GM18505 (cell line): ENCODE results near the gene ZP3.
"Not testable (repeated sequence)": the region's sequence is repeated elsewhere in the genome, so short reads cannot be mapped to it uniquely, and the experiment has no call there.

Source experiments
- ATAC-seq: cut with Tn5 transposase; IDR thresholded peaks from one replicate; pipeline ENCODE4 v1.9.1; 2021; ENCODE audit not compliant: unreplicated experiment
- POLR2A ChIP-seq: IDR thresholded peaks from 4 replicates; pipeline ENCODE4 v1.6.1; 2011; ENCODE audit warnings: borderline replicate concordance; ENCODE audit not compliant: insufficient read depth, insufficient read length; ENCODE audit errors: extremely low read depth

Gene ZP3

DNA sequence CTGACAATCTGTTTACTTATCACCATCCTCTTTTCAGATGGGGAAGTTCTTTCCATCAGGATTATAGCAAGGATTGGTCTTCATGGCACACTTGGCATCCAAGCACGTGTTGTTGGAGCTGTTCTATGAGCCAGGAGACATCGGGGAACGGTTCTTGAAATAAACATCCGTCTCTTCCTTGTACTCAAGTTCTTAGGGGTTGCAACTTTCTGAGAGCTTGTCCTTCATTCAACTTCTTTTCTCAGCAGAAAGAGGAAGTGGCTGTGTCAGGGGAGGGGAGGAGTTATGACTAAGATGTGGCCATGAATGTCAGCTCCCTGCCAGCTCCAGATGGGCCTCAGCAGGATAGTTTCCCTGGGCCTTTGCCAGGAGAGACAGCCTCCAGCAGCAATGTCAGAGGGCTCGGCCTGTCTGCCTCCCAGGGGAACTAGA lies 20.8 kb downstream of the ZP3 start:
- TF ChIP-seq POLR2A = peak; percentile 15
- peak; percentile 75 for ATAC-seq

DNA sequence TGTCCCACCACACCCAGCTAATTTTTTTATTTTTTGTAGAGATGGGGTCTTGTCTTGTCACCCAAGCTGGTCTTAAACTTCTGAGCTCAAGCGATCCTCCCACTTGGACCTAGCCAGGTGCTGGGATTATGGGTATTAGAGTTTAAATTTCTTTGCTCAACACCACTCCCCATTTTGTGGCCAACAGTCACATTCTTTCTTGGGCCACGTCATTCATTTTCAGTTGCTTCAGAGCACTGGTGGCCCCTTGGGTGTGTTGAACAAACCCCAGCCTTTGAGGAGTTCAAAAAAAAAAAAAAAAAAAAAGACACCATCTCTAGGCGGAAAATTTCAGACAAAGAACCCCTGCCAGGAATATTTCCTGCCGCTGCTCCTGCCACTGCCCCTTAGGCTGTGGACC lies 32.3 kb downstream of the ZP3 start:
- not testable (repeated sequence) for ATAC-seq

DNA sequence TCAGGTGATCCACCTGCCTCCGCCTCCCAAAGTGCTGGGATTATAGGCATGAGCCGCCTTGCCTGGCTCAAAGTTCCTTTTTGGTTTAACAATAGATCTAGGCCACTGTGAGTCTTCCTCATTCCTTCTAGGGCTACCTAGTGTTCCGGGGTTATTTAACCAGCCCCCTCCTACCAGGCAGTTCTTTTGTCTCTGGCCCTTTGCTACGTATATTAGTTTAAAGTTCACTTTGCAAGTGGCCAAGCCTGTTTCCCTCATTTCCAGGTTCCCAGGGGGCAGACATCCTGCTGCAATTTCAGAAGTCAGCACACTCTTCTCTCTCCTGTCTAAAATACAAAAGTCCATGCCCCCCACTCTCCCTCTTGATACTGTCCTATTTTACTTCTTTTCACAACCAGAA lies 33.8 kb downstream of the ZP3 start:
- ATAC-seq = not testable (repeated sequence)

DNA sequence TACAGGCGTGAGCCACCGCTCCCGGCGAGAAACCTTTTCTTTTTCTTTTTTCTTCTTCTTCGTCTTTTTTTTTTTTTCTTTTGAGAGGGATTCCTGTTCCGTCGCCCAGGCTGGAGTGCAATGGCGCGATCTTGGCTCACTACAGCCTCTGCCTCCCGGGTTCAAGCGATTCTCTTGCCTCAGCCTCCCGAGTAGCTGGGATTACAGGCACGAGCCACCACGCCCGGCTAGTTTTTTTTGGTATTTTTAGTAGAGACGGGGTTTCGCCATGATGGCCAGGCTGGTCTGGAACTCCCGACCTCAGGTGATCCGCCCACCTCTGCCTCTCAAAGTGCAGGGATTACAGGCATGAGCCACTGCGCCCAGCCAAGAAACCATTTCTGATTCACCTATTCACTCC lies 36.0 kb downstream of the ZP3 start:
- ATAC-seq = not testable (repeated sequence)

DNA sequence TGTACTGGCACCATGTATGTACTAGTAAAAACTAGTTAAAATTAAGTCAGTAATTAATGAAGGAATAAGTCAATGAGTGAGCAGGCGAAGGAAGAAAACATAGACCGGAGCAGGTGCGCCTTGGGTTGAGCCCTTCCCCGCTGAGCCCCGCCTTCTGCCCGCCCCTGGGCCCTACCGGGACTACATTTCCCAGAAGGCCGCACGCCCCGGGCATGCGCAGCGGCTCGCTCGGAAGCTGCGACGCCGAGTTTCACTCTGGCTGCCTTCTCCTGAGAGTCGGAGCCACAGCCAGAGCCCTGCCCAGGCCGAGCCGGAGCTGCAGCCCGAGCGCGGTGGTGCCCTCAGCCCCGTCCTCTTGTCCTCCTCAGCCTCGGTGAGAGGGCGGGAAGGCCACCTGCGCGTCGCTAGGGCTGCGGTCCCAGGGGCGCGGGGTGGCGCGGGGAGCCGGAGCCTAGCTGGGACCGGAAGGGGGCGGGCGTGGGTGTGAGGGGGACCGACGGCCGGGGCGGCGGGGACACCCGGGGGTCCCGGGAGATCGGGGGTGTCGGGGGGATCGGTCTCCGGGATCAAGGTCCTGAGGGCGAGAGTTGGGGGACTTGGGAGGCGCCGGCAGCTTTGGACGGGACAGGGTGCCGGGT lies 36.8 kb downstream of the ZP3 start, which contains the start of gene DTX2:
Gene DTX2 (plus strand): TSS at position 246 of the 638 bp plus-strand sequence. CDS start 18,801 bp downstream, outside the sequence.
- peak; percentile 96 for ATAC-seq

DNA sequence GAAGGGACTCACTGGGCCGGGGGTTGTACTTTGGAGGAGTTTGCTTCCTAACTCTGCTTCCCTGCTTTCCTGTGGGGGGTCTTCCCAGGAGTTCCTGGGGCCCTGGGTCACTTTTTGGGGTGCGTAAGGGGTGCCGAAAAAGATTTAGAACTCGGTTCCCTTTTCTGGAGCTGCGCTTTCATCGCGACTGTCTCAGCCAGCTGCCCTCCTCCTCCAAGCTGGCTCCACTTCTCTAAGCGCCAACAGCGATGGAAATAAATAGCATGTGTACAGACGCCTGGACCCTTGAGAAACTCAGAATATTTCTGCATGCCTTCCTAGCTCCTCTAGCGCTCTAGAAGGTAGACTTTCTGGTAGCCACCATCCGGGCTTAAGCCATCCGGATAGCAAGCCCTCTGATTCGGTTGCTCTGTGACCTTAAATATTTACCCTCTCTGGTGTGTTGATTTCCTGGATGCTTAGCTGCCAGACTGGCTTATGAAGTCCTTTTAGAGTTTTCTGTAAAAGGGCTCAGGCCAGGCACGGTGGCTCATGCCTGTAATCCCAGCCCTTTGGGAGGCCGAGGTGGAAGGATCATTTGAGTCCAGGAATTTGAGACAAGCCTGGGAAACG lies 37.6 kb downstream of the ZP3 start:
- not testable (repeated sequence) for ATAC-seq

DNA sequence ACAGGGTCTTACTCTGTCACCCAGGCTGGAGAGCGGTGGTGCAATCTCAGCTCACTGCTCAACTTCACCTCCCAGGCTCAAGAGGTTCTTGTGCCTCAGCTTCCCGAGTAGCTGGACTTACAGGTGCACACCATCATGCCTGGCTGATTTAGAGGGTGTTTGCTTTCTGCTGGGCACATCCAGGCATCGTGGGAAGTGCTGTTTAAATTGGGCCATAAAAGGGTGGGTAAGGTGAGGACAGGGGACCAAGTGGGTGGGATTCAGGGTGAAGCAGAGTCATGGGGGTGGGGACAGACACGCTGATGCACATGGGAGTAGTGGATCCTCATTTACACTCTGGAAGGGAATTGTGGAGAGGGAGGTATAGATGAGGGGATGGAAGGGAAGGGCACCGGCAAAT lies 40.2 kb downstream of the ZP3 start:
- not testable (repeated sequence) for ATAC-seq

DNA sequence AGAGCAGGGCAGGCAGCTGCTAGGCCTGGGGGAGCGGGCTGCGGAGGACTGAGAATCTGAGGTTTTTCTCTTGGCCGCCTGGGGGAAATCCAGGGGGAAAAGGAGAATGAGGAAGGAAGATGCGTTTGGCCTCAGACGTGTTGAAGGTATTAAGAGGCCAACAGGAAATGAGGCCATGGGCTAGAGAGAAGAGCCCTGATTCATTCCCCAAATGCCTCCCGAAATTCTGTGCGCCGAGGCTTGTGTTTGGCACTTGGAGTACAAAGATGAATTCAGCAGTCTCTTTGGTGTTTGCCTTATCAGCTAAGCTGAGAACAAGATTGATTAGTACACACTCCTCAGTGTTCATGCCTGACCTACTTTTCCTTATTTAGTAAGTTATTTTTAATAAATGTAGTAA lies 41.2 kb downstream of the ZP3 start:
- ATAC-seq = not testable (repeated sequence)

DNA sequence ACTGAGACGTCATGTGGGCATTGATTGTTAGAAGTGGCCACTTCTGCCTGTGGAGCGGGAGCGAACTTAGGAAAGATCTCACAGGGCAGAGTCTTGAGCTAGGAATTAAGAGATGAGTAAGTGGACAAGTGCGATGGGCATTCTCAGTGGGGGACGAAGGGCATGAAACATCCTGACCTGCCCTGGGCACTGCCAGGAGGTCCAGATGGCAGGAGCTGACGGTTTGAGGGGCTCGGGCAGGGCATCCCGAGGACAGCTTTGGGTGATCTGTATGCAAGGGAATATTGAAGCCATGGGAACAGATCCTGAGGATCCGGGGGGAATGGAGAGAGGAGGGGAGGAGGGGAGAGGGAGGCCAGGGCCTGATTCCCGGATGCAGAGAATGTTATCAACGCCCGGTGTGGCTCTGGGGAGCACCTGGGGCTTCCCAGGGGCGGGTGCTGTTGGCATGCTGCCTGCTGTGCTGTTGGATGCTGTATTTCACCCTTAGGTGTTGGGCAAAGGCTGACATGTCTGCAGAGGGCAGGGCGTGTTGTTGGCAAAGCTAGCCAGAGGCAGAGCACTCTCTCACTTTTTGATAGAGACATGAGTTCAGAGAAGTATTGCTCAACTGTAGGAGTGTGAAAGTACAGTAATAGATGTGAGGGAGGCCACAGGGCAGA lies 43.1 kb downstream of the ZP3 start:
- not testable (repeated sequence) for ATAC-seq

DNA sequence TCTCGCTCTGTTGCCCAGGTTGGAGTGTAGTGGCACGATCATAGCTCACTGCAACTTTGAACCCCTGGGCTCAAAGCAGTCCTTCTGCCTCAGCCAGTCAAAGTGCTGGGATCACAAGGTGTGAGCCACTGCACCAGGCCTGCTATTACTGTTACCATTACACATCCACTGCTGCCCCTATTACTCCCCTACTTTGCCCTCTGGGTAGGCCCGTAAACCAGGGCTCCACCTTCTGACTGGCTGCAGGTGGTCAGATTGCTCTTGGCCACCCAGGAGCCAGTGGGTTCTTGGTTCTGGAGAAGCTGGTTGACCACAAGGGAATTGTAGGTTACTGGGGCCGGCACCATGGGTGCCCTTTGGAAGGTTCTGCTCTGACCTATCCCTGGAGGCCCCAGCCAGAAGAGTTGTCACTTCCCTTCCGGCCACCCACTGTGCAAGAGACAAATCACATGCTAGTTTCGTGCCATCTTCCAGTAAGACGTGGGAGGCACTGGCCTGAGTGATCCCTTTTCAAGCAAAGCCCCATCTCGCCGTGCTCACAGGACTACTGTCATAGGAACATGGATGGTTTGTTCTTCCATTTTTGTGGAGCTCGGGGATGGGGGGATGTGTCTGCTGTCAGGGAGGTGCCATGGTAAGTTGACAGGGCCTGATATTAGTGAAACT lies 46.9 kb downstream of the ZP3 start:
- ATAC-seq = not testable (repeated sequence)

DNA sequence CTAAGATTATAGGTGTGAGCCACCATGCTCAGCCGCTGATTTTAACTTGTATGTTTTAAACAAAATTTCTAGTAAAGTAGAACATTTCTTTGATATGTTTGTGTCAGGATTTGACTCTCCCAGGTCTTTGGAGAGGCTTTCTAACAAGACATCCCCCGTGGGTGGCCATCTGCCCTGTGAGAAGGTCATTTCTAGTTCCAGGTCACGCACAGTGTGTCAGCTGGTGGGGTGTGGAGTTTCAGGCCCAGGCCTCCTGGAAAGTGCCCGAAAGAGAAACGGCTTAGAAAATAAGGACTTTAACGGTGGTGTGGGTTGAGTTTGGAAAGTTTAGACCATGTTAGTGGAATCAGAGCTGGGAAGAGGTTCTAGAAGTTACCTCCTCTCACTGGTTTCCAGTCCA lies 48.3 kb downstream of the ZP3 start:
- ATAC-seq = not testable (repeated sequence)

DNA sequence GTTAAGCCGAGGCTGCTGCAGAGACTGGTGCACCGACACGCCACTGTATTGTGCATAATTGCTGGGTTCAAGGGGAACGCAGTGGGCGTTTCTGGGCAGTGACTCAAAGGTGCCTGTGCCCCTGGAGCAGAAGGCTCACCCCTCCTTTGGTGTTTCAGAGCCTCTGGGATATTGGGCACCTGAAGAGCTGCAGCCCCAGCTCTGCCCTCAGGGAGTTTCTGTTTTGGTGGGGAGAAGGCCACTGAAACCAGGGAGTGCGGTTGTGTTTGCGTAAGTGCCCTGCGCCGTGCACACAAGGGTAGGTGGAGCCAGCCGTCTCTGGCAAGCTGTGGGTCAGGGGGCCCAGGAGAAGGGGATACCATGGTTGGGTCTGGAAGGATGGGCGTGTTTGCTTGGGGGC lies 51.5 kb downstream of the ZP3 start:
- not testable (repeated sequence) for ATAC-seq

DNA sequence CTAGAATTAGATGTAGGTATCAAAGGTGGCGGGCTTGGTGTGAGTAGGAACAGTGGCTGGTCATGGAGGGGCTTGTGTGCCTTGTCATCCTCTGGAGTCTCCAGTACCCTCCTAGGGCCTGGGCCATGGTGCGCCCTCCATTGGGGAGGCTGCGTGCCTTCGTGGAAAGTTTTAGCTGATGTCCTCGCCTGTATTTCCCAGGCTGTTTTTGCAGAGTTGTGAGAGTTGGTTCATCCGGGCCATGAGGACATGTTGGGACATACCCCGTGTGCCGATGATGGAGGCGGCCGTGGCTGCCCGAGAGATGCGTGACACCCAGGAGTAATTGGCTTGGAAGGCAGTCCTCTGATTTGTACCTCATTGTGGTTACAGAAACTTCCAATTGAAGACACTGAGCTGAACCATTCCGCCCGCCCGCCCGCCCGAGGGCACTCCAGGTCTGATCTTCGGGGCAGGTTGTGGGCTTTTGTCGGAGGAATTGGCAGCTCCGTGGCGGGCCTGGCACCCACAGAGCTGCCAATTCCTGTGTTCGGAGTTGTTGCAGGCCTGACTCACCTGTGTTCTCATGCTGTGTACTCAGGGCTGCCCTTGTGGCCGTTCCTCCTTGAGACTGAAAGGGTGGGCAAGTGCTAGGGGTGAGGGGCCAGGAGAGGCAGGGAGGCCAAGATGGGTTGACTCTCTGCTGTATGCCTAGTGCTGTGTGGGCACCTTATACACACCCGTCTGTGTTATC lies 52.2 kb downstream of the ZP3 start:
- ATAC-seq = not testable (repeated sequence)

DNA sequence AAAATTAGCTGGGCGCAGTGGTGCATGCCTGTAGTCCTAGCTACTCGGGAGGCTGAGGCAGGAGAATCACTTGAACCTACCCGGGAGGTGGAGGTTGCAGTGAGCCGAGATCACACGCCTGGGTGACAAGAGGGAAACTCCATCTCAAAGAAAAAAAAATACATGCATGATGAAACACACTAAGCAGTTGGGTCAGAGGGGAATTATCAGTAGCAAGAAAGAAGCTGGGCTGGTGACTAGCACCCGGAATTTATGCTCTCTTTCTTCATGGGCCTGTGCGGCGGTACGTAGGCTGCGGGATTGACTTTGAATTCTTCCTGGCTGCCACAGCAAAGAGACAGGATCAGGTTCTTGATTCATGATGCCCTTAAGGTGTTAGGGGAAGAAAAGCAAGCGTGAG lies 54.9 kb downstream of the ZP3 start:
- not testable (repeated sequence) for ATAC-seq

DNA sequence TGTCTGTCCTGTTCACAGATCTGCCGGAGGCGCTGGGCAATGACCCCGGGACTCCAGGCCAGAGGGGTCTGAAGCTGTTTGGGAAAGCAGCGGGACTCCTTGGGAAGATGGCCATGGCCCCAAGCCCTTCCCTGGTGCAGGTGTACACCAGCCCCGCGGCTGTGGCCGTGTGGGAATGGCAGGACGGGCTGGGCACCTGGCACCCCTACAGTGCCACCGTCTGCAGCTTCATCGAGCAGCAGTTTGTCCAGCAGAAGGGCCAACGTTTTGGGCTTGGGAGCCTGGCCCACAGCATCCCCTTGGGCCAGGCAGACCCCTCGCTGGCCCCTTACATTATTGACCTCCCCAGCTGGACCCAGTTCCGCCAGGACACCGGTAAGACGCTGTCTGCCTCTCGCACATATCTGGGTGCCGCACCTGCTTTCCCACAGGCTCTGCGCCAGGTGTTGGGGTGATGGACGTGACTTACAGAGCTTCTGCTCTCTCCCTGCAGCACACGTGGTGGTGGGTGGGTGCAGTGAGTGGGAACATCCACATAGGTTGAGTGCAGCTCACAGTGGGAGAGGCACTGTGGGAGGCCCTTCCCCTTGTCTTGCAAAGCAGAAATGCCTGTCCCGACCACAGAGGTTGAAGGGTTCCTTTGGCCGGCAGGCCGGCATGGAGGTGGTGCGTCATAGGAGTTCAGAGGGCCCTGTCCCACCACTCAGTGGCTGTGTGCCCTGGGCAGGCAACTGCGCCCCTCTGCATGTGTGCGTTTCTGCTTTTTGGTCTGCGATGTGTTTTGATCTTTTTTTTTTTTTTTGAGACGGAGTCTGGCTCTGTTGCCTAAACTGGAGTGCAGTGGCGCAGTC lies 55.9 kb downstream of the ZP3 start:
- ATAC-seq = not testable (repeated sequence)

DNA sequence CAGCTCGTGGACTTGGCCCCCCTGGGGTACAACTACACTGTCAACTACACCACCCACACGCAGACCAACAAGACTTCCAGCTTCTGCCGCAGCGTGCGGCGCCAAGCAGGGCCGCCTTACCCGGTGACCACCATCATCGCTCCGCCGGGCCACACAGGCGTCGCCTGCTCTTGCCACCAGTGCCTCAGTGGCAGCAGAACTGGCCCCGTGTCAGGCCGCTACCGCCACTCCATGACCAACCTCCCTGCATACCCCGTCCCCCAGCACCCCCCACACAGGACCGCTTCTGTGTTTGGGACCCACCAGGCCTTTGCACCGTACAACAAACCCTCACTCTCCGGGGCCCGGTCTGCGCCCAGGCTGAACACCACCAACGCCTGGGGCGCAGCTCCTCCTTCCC lies 57.9 kb downstream of the ZP3 start:
- ATAC-seq = not testable (repeated sequence)

DNA sequence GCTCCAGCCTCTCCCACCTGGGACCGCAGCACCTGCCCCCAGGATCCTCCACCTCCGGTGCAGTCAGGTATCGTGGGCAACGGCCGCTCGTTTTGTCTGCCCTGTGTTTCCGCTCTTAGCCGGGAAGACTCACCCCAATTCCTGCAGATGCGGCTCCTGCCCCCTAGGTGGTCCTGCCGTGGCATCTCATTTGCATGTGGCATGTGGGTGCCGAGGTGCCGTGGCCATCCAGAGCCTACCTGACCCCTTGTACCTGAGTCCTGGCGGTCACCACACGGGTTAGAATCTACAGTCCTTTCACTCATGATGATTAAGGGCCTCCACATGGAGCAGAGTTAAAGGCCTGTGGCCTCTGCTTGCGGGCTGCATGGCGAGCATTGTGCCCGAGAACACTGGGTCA lies 58.3 kb downstream of the ZP3 start:
- ATAC-seq = not testable (repeated sequence)

DNA sequence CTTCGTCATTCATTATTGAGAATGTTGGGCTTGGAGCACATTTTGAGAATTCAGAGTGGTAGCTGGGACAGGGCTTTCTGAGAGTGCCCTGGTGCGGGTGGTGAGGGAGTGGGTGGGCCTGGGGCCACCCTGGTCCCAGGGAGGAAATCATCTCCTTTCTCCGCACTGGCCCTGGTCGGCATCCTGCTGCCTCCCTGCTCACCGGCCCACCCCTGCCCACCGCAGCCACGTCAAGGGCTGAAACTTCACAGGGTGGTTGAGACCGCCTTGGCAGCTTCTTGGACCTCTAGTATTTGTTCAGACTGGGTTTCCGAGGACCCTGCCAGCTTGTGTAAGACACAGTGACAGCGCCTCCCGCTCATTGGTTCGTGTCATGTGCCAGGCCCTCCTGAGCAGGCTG lies 59.7 kb downstream of the ZP3 start:
- ATAC-seq = not testable (repeated sequence)

DNA sequence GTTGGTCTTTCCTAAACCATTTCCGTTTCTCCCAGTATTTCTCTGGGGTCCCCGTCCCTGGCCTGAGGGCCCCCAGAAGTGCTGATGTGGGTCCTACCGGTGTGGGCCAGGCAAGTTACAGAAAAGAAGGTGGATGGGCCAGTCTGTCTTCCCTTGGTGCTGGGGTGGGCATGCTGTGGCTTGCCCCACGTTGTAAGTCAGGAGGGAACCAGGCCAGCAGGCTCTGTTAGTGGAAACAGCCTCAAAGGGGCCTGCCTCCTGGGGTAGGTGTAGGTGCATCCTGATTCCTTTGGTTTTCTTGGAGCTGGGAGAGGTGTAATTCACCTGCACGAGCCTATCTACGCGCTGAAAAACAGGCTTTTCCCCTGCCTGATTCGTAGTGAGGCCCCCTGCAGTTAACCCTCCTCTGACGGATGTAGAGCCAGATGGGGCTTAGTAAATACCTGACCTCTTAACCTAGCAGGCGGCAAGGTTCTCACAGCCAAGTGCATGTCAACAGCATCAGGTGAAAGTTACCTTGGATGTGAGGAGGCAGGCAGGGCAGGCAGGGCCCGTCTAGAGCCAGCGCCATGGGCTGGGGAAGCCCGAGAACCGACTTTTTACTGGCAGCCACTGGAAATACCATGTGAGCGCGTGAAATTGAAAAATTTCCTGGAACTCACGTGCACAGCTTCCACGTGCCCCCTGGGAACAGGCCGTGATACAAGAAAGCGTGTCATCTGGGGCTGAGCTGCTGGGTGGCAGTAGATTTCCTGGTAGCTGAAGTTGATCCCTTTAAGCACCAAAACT lies 61.3 kb downstream of the ZP3 start:
- peak; percentile 8 for ATAC-seq
